HEK293 (cell line): ENCODE data around the gene KRT4.

Experiments used
- CTCF ChIP-seq: fragments of 450-650 bp; formaldehyde crosslinking; IDR thresholded peaks from 2 replicates; pipeline ENCODE4 v1.5.1; 2016; ENCODE audit warnings: missing biosample characterization, missing genetic modification characterization
- ZNF157 ChIP-seq: fragments of 450-650 bp; formaldehyde crosslinking; IDR thresholded peaks from 2 replicates; pipeline ENCODE4 v1.5.1; 2016; ENCODE audit warnings: missing biosample characterization, missing genetic modification characterization
- ZNF16 ChIP-seq: fragments of 450-650 bp; formaldehyde crosslinking; IDR thresholded peaks from 2 replicates; pipeline ENCODE4 v1.5.1; 2016; ENCODE audit warnings: low read depth, missing biosample characterization, missing genetic modification characterization
- ZNF324 ChIP-seq: fragments of 450-650 bp; formaldehyde crosslinking; IDR thresholded peaks from 2 replicates; pipeline ENCODE4 v1.5.1; 2016; ENCODE audit warnings: missing biosample characterization, missing genetic modification characterization
- ZNF518A ChIP-seq: fragments of 450-650 bp; formaldehyde crosslinking; conservative IDR thresholded peaks from 2 replicates; pipeline ENCODE4 v1.5.1; 2016; ENCODE audit warnings: low read depth, missing biosample characterization, missing genetic modification characterization
- ZNF707 ChIP-seq: fragments of 450-650 bp; formaldehyde crosslinking; IDR thresholded peaks from 2 replicates; pipeline ENCODE4 v1.5.1; 2016; ENCODE audit warnings: missing biosample characterization, missing genetic modification characterization
- ZSCAN5A ChIP-seq: fragments of 450-650 bp; formaldehyde crosslinking; IDR thresholded peaks from 2 replicates; pipeline ENCODE4 v1.5.1; 2016; ENCODE audit warnings: missing biosample characterization, missing genetic modification characterization
- TF ChIP-seq, protein P1 (sequence below): sonication (generic); formaldehyde crosslinking; IDR thresholded peaks from 2 replicates; pipeline ENCODE4 v1.8.1; 2022; ENCODE audit warnings: mild to moderate bottlenecking, moderate library complexity, missing genetic modification reagents

DNA sequence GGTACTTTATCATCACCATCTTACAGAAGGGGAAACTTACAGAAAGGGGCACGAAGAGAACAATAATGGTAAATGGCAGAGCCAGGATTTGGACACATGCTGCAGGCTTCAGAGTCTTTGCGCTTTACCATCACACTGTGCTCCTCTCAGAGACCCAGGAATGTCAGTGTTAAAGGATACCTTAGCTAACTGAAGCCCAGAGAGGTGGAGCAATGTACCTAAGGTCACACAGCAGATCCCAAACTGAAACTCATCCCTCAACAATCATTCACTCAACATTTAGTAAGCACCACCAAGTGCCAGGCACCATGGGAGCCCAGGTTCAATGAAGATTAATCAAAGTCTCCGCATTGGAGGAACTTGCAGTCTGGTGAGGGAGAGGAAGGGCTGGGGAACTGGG is 42.9 kb upstream of the KRT4 start:
- TF ChIP-seq ZNF518A (tag by site-specific recombination) (no peak), CTCF (tag by site-specific recombination) (no peak), ZNF16 (tag by site-specific recombination) (no peak), ZSCAN5A (no peak), ZNF157 (tag by site-specific recombination) (no peak), ZNF707 (tag by site-specific recombination) (no peak), ZNF324 (no peak)
- TF ChIP-seq, protein P1, sequence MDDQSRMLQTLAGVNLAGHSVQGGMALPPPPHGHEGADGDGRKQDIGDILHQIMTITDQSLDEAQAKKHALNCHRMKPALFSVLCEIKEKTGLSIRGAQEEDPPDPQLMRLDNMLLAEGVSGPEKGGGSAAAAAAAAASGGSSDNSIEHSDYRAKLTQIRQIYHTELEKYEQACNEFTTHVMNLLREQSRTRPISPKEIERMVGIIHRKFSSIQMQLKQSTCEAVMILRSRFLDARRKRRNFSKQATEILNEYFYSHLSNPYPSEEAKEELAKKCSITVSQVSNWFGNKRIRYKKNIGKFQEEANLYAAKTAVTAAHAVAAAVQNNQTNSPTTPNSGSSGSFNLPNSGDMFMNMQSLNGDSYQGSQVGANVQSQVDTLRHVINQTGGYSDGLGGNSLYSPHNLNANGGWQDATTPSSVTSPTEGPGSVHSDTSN = no peak
